VCaP (cell line): Measurements from ENCODE around the gene AAMDC.

Source experiments
- H3K27ac ChIP-seq: fragments of 450-650 bp; 2 replicates; pipeline ENCODE4 v1.5.1; 2017
- CTCF ChIP-seq: fragments of 450-650 bp; conservative IDR thresholded peaks from 2 replicates; pipeline ENCODE4 v1.5.1; 2017; ENCODE audit warnings: mild to moderate bottlenecking, moderate library complexity

The AAMDC gene

DNA sequence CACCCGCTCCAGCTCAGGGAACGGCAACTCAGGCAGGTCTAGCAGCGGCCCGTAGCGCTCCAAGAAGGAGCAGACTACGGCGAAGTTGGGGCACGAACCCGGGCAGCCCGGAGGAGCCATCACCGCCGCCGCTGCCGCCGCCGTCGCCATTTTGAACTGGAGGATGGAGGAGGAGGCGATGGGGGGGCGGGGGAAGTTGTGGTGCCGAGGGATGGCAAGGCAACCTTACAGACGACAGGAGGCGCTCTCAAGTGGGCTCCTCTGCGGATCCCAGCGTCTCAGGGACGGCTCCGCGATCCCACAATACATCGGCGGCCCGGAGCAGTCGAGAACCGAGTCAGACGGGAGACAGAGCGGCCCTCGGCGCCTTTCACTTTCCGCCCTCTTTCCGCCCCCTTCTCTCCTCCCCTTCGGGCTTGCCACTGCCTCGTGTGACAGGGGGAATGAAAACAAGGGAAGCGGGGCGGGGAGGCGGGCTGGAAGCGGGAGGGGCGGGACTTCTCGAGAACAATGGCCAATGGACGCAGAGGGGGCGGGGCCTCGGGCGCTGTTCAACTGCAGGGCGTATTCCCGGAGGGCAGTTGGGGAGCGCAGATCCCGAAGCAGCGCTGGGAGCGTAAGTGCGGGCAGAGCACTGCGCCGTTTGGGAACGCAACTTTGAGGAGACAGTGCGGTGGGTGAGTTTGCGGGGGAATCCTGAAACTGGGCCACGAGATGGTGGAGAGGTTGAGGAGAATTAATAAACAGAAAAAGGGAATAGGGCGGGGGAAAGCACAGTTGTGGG lies at the start of gene AAMDC, which contains the start of gene RSF1:
AAMDC (plus strand) TSS at position 580 of the 784 bp plus-strand sequence. CDS start 21,353 bp downstream, outside the sequence.
RSF1 (minus strand) TSS at position 158 of the 784 bp plus-strand sequence; CDS start at position 150, 8 bp downstream.
- peak; percentile 86 for TF ChIP-seq CTCF
- H3K27ac ChIP-seq, result peak within 1 kb of the TSS; percentile 98

GRCh38 chr11:77775936-77776335 lies 45.0 kb upstream of the AAMDC start:
- no peak for TF ChIP-seq CTCF
- no peak overlapping the region for H3K27ac ChIP-seq

- TF ChIP-seq CTCF, result peak; percentile 63
- no peak overlapping the region for H3K27ac ChIP-seq
Observed at GRCh38 chr11:77776455-77776854, 44.5 kb upstream of the AAMDC start.

DNA sequence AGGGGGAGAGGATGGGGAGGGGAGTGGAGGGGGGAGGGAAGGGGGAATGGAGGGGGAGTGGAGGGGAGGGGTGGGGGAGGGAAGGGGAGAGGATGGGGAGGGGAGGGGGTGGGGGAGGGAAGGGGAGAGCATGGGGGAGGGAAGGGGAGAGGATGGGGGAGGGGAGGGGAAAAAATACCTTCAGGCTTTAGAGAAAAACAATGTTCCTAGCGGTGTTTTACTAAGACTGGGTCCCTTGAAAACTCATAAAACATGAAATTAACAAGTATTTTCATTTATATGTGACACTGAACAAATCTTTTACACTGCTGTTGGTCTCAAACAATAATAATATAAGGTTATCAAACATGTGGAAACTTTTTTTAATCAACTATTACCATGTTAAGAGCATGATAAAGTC lies 42.8 kb upstream of the AAMDC start:
- TF ChIP-seq CTCF, result no peak
- H3K27ac ChIP-seq, result no peak overlapping the region

- H3K27ac ChIP-seq, result no peak overlapping the region
- no peak for TF ChIP-seq CTCF
Observed at GRCh38 chr11:77778549-77778948, 42.4 kb upstream of the AAMDC start.

GRCh38 chr11:77779935-77780334 lies 41.0 kb upstream of the AAMDC start:
- no peak overlapping the region for H3K27ac ChIP-seq
- TF ChIP-seq CTCF, result no peak

DNA sequence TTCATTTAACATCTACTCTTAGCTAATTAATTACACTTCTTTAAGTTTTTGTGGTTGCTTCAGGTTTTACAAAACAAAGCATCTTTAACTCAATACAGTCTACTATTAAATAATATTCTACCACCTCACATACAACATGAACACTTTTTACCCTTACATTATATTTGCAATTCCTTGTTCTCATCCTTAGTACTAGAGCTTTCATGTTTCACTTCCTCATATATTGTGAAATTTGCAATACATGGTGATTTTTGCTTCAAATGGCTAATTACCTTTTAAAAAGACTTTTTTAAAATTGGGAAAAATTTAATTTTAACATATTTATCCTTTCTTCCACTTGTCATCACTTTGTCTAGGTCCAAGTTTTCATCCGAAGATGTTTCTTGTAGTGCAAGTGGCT lies 37.9 kb upstream of the AAMDC start:
- no peak for TF ChIP-seq CTCF
- H3K27ac ChIP-seq, result no peak overlapping the region
